GM12872 (cell line): Measurements from ENCODE around the gene IGLL1.

Experiments
- CTCF ChIP-seq: IDR thresholded peaks from 3 replicates; pipeline ENCODE4 v1.5.1; 2011; ENCODE audit warnings: low read depth, mild to moderate bottlenecking, low read length, moderate library complexity; ENCODE audit not compliant: insufficient read depth

The IGLL1 gene

GRCh38 chr22:23591846-23592245 lies 11.8 kb upstream of the IGLL1 start:
- TF ChIP-seq CTCF = no peak

GRCh38 chr22:23591201-23591791 lies 11.2 kb upstream of the IGLL1 start:
- TF ChIP-seq CTCF = peak; percentile 97

GRCh38 chr22:23583836-23584235 lies 3.7 kb upstream of the IGLL1 start:
- TF ChIP-seq CTCF = no peak

GRCh38 chr22:23583153-23583552 lies 3.1 kb upstream of the IGLL1 start:
- TF ChIP-seq CTCF = no peak

- no peak for TF ChIP-seq CTCF
Measured at GRCh38 chr22:23581260-23581650, 1.2 kb upstream of the IGLL1 start.

- TF ChIP-seq CTCF = no peak
Measured at GRCh38 chr22:23580576-23581259, 628 bp upstream of the IGLL1 start.

- TF ChIP-seq CTCF = no peak
Measured at GRCh38 chr22:23579280-23579679, 810 bp downstream of the IGLL1 start.
